Spleen (tissue), 11 donors: ENCODE data around the gene NOBOX. TPM values are rescaled to one million over a fixed set of nuclear protein-coding genes. Genes with fewer than 3 reads are reported as not detected.
A peak's percentile ranks its signal among the peaks of the same experiment; 100 is the strongest.
"Not testable (repeated sequence)": the region's sequence is repeated elsewhere in the genome, so short reads cannot be mapped to it uniquely, and the experiment has no call there.

Experiments
- DNase-seq: peaks from one replicate; pipeline ENCODE4 v3.0.0-alpha.2; 2020
- H3K27ac ChIP-seq, 8 donors: fragments of 200-600 bp; sonication (generic) in 7 of 8; 1 replicate in 4 of 8; 2 replicates in 4 of 8; pipeline versions ENCODE4 v1.5.0 to v1.8.0; 2016 to 2021; ENCODE audit warnings: inconsistent platforms in 4 of 8, mild to moderate bottlenecking in 4 of 8, moderate library complexity in 1 of 8
- H3K27me3 ChIP-seq, 7 donors: fragments of 200-600 bp; sonication (generic) in 6 of 7; replicated peaks in 1 of 7; 1 replicate in 4 of 7; 2 replicates in 3 of 7; pipeline versions ENCODE4 v1.5.0 to v1.8.0; 2016 to 2021; ENCODE audit warnings: inconsistent platforms in 3 of 7, mild to moderate bottlenecking in 1 of 7
- H3K36me3 ChIP-seq, 6 donors: fragments of 200-600 bp; sonication (generic) in 5 of 6; 1 replicate in 4 of 6; 2 replicates in 2 of 6; pipeline versions ENCODE4 v1.5.0 to v1.8.0; 2016 to 2021; ENCODE audit warnings: inconsistent platforms in 2 of 6
- H3K4me1 ChIP-seq, 6 donors: fragments of 200-600 bp; sonication (generic) in 5 of 6; 1 replicate in 3 of 6; 2 replicates in 3 of 6; pipeline versions ENCODE4 v1.5.0 to v1.8.0; 2016 to 2021; ENCODE audit warnings: inconsistent platforms in 3 of 6
- H3K4me3 ChIP-seq, 8 donors: fragments of 200-600 bp; sonication (generic) in 7 of 8; 1 replicate in 4 of 8; 2 replicates in 4 of 8; pipeline versions ENCODE4 v1.5.0 to v1.8.0; 2016 to 2021; ENCODE audit warnings: inconsistent platforms in 4 of 8, mild to moderate bottlenecking in 4 of 8, moderate library complexity in 2 of 8
- H3K9me3 ChIP-seq, 8 donors: fragments of 200-600 bp; sonication (generic) in 7 of 8; 1 replicate in 4 of 8; 2 replicates in 4 of 8; pipeline versions ENCODE4 v1.5.0 to v1.8.0; 2016 to 2021; ENCODE audit warnings: inconsistent platforms in 4 of 8
- POLR2A ChIP-seq, 3 donors: fragments of 450-650 bp; IDR thresholded peaks; one replicate each; pipeline ENCODE4 v1.5.1; 2017; ENCODE audit warnings: antibody characterized with exemption in 3 of 3, mild to moderate bottlenecking in 1 of 3
- POLR2AphosphoS5 ChIP-seq, 3 donors: sonication (generic); formaldehyde crosslinking; IDR thresholded peaks; one replicate each; pipeline ENCODE4 v1.5.1; 2017; ENCODE audit warnings: antibody characterized with exemption in 3 of 3
- WGBS, 5 donors: extraction: QIAGEN DNeasy Blood & Tissue Kit in 3 of 5; methylation state at CpG; one replicate each; pipeline versions ENCODE4 v1.1.5 to v1.1.7; 2013 to 2018; 5-methylcytosine and 5-hydroxymethylcytosine counted together
- intact Hi-C: fragments of 100-400 bp; cut with DNase I; formaldehyde crosslinking; loops from one replicate; pipeline ENCODE4 v1.15.0; 2023; ENCODE audit warnings: low total_unique reads
- polyA plus RNA-seq, 3 donors: library from polyadenylated mRNA; stranded (reverse); fragments of 200-250 nt; gene quantifications; one replicate each; pipeline ENCODE4 v1.2.1, GENCODE V29; 2013
- total RNA-seq, 7 donors: library from RNA; depleted of rRNA in 3 of 7; stranded (reverse); fragments of >200 nt in 3 of 7; fragmentation: NEBNext Ultra II Directional in 4 of 7; extraction: Animal tissue kit (Norgen Biotek cat#: 25700) in 4 of 7; gene quantifications; one replicate each; pipeline versions ENCODE4 v1.1.0 to v1.2.1, GENCODE V29; 2016 to 2021
- TF ChIP-seq, protein P1 (sequence below), 11 experiments: fragments of 200-600 bp in 7 of 11; fragments of 450-650 bp in 4 of 11; sonication (generic) in 4 of 11; IDR thresholded peaks in 8 of 11; conservative IDR thresholded peaks in 3 of 11; 1 replicate in 7 of 11; 2 replicates in 4 of 11; pipeline versions ENCODE4 v1.4.0 to v1.8.0; 2016 to 2021; ENCODE audit warnings: antibody characterized with exemption in 11 of 11, inconsistent platforms in 4 of 11, mild to moderate bottlenecking in 1 of 11
- donor health status: healthy with polysubstance abuse.
- donor health status: DM: no; HTN: no; CAD: no; lungs with moderate emphysema.
- donor health status: DM: no; HTN: no; CAD: no.
- donor health status: Bipolar disorder and iron deficiency.
- donor health status: healthy.
- donor health status: DM: no; HTN: no; CAD: no.
- donor health status: DM: yes; HTN: yes; CAD: no.

The NOBOX gene
- total and polyA plus RNA-seq, 10 donors: not detected

DNA sequence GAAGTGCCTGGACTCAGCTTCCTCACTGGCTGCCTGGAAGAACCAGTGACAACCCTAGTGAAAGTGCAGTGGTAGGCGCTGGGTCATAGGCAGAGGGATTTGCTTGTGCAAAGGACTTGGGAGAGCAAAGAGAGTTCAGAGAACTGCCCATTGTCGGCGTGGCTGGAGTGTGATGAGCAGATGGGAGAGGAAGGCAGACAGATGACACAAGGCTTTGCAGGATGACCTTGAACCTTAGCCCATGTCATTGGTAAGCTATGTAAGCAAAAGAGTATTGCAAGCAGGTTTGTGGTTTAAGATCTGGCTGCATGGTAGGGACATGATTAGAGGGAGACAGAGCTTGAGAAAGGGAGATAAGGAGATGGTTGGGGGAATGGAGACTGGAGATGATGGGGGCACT is 35.3 kb upstream of the NOBOX start:
- Histone ChIP-seq H3K4me3 (no peak overlapping the region), H3K36me3 (no peaks in the 10 kb centered on the region), H3K9me3 (no peaks in the 10 kb centered on the region), H3K27ac (no peak overlapping the region), H3K27me3 (no peaks in the 10 kb centered on the region), H3K4me1 (no peaks in the 10 kb centered on the region)
- 83 to 98% (median 87%) methylated on average over 3 of the region's 3 CpGs for WGBS, 5 donors
- DNase-seq: no peak
- TF ChIP-seq, protein P1, sequence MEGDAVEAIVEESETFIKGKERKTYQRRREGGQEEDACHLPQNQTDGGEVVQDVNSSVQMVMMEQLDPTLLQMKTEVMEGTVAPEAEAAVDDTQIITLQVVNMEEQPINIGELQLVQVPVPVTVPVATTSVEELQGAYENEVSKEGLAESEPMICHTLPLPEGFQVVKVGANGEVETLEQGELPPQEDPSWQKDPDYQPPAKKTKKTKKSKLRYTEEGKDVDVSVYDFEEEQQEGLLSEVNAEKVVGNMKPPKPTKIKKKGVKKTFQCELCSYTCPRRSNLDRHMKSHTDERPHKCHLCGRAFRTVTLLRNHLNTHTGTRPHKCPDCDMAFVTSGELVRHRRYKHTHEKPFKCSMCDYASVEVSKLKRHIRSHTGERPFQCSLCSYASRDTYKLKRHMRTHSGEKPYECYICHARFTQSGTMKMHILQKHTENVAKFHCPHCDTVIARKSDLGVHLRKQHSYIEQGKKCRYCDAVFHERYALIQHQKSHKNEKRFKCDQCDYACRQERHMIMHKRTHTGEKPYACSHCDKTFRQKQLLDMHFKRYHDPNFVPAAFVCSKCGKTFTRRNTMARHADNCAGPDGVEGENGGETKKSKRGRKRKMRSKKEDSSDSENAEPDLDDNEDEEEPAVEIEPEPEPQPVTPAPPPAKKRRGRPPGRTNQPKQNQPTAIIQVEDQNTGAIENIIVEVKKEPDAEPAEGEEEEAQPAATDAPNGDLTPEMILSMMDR (IDR thresholded peaks at IDR 0.05 in 8 of 11, conservative IDR thresholded peaks at IDR 0.05 in 3 of 11): no peak
- no peak for TF ChIP-seq POLR2AphosphoS5 (IDR thresholded peaks at IDR 0.05)
- no peak for TF ChIP-seq POLR2A (IDR thresholded peaks at IDR 0.05)
- intact Hi-C loops: no loop called here

- Histone ChIP-seq H3K9me3 (no peaks in the 10 kb centered on the region), H3K4me1 (no peaks in the 10 kb centered on the region), H3K27ac (no peak overlapping the region), H3K27me3 (no peaks in the 10 kb centered on the region), H3K4me3 (no peak overlapping the region), H3K36me3 (no peaks in the 10 kb centered on the region)
- no peak for DNase-seq
- TF ChIP-seq POLR2A (IDR thresholded peaks at IDR 0.05) (no peak), POLR2AphosphoS5 (IDR thresholded peaks at IDR 0.05) (no peak)
- TF ChIP-seq, protein P1 (IDR thresholded peaks at IDR 0.05 in 8 of 11, conservative IDR thresholded peaks at IDR 0.05 in 3 of 11): peak in 9 of 11 experiments; percentile 24 to 59 (median 49)
- WGBS, 5 donors: 84 to 89% (median 85%) methylated on average over 4 of the region's 4 CpGs
- intact Hi-C loops: no loop called here
Observed at GRCh38 chr7:144437370-144438191, 34.1 kb upstream of the NOBOX start.

DNA sequence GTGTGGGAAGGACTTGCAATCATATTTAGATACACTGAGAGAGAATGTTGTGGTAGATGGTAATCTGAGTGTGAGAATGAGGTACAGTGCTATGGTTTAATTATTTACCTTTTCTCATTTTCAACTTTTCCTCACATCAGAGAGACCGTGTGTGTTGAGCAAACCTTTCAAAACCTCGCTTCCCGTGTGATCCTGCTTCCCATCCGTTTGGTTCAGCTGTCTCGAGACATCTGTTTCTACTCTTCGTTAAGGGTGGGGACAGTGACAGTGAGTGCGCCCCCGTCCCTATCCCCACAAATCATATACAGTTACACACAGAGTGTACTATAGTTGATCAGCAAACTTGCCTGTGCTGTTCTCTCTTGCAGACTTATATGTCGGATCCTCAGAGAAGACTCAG is 33.0 kb upstream of the NOBOX start:
- no peaks in the 10 kb centered on the region for H3K27me3 ChIP-seq
- H3K4me3 ChIP-seq: no peak overlapping the region
- intact Hi-C loops: no loop called here
- H3K27ac ChIP-seq: no peak overlapping the region
- TF ChIP-seq POLR2A (IDR thresholded peaks at IDR 0.05): no peak
- TF ChIP-seq, protein P1 (IDR thresholded peaks at IDR 0.05 in 8 of 11, conservative IDR thresholded peaks at IDR 0.05 in 3 of 11): no peak
- no peak for TF ChIP-seq POLR2AphosphoS5 (IDR thresholded peaks at IDR 0.05)
- H3K4me1 ChIP-seq: no peaks in the 10 kb centered on the region
- DNase-seq: no peak
- WGBS, 5 donors: 79 to 89% (median 82%) methylated on average over 9 of the region's 9 CpGs
- no peaks in the 10 kb centered on the region for H3K9me3 ChIP-seq
- H3K36me3 ChIP-seq: no peaks in the 10 kb centered on the region

DNA sequence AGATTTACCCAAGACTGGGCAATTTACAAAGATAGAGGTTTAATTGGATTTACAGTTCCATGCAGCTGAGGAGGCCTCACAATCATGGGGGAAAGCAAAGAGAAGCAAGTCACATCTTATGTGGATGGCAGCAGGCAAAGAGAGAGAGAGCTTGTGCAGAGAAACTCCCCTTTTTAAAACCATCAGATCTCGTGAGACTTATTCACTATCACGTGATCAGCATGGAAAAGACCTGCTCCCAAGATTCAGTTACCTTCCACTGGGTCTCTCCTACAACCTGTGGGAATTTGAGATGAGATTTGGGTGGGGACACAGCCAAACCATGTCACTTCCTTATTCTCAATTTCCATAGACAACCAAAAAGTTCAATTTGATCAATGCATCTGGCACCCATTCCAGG is 24.9 kb upstream of the NOBOX start:
- TF ChIP-seq POLR2A (IDR thresholded peaks at IDR 0.05) (no peak), POLR2AphosphoS5 (IDR thresholded peaks at IDR 0.05) (no peak)
- TF ChIP-seq, protein P1 (IDR thresholded peaks at IDR 0.05 in 8 of 11, conservative IDR thresholded peaks at IDR 0.05 in 3 of 11): no peak
- H3K27ac ChIP-seq: no peak overlapping the region
- H3K4me1 ChIP-seq: no peaks in the 10 kb centered on the region
- 67 to 89% (median 82%) methylated on average over 2 of the region's 2 CpGs for WGBS, 5 donors
- H3K36me3 ChIP-seq: no peaks in the 10 kb centered on the region
- H3K4me3 ChIP-seq: no peak overlapping the region
- no peak for DNase-seq
- intact Hi-C loops: no loop called here
- no peaks in the 10 kb centered on the region for H3K27me3 ChIP-seq
- peaks cover 0 to 51% (median 36%) of the 10 kb centered on the region in 8 donors for H3K9me3 ChIP-seq

DNA sequence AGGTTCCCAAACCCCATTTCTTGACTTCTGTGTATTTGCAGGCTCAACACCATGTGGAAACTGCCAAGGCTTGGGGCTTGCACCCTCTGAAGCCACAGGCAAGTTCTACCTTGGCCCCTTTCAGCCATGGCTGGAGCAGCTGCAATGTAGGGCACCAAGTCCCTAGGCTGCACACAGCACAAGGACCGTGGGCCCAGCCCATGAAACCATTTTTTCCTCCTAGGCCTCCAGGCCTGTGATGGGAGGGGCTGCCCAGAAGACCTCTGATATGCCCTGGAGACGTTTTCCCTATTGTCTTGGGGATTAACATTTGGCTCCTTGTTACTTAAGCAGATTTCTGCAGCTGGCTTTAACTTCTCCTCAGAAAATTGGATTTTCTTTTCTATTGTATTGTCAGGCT is 24.0 kb upstream of the NOBOX start:
- 41 to 74% (median 60%) methylated on average over 2 of the region's 2 CpGs for WGBS, 5 donors
- H3K27ac ChIP-seq, intact Hi-C loops, H3K27me3 ChIP-seq, H3K4me3 ChIP-seq, DNase-seq, H3K4me1 ChIP-seq, H3K36me3 ChIP-seq: not testable (repeated sequence)
- H3K9me3 ChIP-seq: peaks cover 0 to 51% (median 36%) of the 10 kb centered on the region in 8 donors

GRCh38 chr7:144418931-144419330 is 15.4 kb upstream of the NOBOX start:
- H3K27me3 ChIP-seq, H3K4me1 ChIP-seq, DNase-seq, H3K36me3 ChIP-seq, H3K27ac ChIP-seq, H3K4me3 ChIP-seq, intact Hi-C loops: not testable (repeated sequence)
- peaks cover 0 to 14% (median 8%) of the 10 kb centered on the region in 8 donors for H3K9me3 ChIP-seq
- WGBS, 5 donors: 88 to 95% (median 94%) methylated on average over 4 of the region's 4 CpGs
